GM12878 (cell line): ENCODE results near the gene GSE1. TPM values are rescaled to one million over a fixed set of nuclear protein-coding genes. Genes with fewer than 3 reads are reported as not detected.

ENCODE experiments used
- BCL11A ChIP-seq: IDR thresholded peaks from 2 replicates; pipeline ENCODE4 v1.6.1; 2011; ENCODE audit warnings: low read depth, low read length
- CHD1 ChIP-seq: IDR thresholded peaks from 2 replicates; pipeline ENCODE4 v1.6.1; 2012; ENCODE audit warnings: low read depth, low read length, improper control_type of control experiment
- CHD4 ChIP-seq: fragments of 200-600 bp; sonication (generic); IDR thresholded peaks from 2 replicates; pipeline ENCODE4 v1.6.1; 2016; ENCODE audit warnings: mild to moderate bottlenecking
- CTCF ChIP-seq, 3 experiments: IDR thresholded peaks in 2 of 3; conservative IDR thresholded peaks in 1 of 3; 2 replicates each; pipeline ENCODE4 v1.5.1; 2011; ENCODE audit warnings: low read depth in 3 of 3, low read length in 3 of 3, mild to moderate bottlenecking in 3 of 3, control low read depth in 2 of 3, moderate library complexity in 2 of 3, inconsistent platforms in 1 of 3, mixed read lengths in 1 of 3; ENCODE audit not compliant: control insufficient read depth in 2 of 3, insufficient read depth in 1 of 3; ENCODE audit errors: extremely low read depth in 1 of 3
- EED ChIP-seq: sonication (generic); IDR thresholded peaks from 2 replicates; pipeline ENCODE4 v1.6.1; 2016; ENCODE audit warnings: antibody characterized with exemption, low read depth
- ESRRA ChIP-seq: IDR thresholded peaks from 2 replicates; pipeline ENCODE4 v1.6.1; 2012; ENCODE audit warnings: mild to moderate bottlenecking, low read length, improper control_type of control experiment
- EZH2 ChIP-seq: IDR thresholded peaks from 2 replicates; pipeline ENCODE4 v1.6.1; 2012; ENCODE audit warnings: low read depth, mild to moderate bottlenecking, control low read depth, inconsistent platforms, low read length, borderline replicate concordance; ENCODE audit not compliant: control insufficient read depth
- KLF5 ChIP-seq: fragments of 450-650 bp; IDR thresholded peaks from 2 replicates; pipeline ENCODE4 v1.6.1; 2014; ENCODE audit warnings: mild to moderate bottlenecking; ENCODE audit not compliant: partially characterized antibody
- LARP7 ChIP-seq: fragments of 450-650 bp; IDR thresholded peaks from 2 replicates; pipeline ENCODE4 v1.6.1; 2017; ENCODE audit warnings: mild to moderate bottlenecking
- NKRF ChIP-seq: fragments of 450-650 bp; conservative IDR thresholded peaks from 2 replicates; pipeline ENCODE4 v1.6.1; 2017; ENCODE audit warnings: mild to moderate bottlenecking, moderate library complexity
- RAD21 ChIP-seq: IDR thresholded peaks from 2 replicates; pipeline ENCODE4 v1.6.1; 2011; ENCODE audit warnings: mild to moderate bottlenecking, low read depth, low read length, moderate library complexity; ENCODE audit not compliant: insufficient read depth
- RELB ChIP-seq: fragments of 450-650 bp; IDR thresholded peaks from 2 replicates; pipeline ENCODE4 v1.6.1; 2017; ENCODE audit warnings: low read depth, mild to moderate bottlenecking, moderate library complexity
- SIX5 ChIP-seq: IDR thresholded peaks from 2 replicates; pipeline ENCODE4 v1.6.1; 2011; ENCODE audit warnings: mild to moderate bottlenecking, low read depth, low read length, moderate library complexity; ENCODE audit not compliant: severe bottlenecking
- SKIL ChIP-seq: fragments of 450-650 bp; IDR thresholded peaks from 2 replicates; pipeline ENCODE4 v1.6.1; 2017; ENCODE audit warnings: mild to moderate bottlenecking, low read depth, inconsistent platforms; ENCODE audit not compliant: poor library complexity, severe bottlenecking
- SMAD5 ChIP-seq: IDR thresholded peaks from 2 replicates; pipeline ENCODE4 v1.6.1; 2016; ENCODE audit warnings: antibody characterized with exemption, low read depth
- SREBF1 ChIP-seq: IDR thresholded peaks from 2 replicates; pipeline ENCODE4 v1.6.1; 2012; ENCODE audit warnings: mild to moderate bottlenecking, low read length
- SRF ChIP-seq, 2 experiments: IDR thresholded peaks; 2 replicates each; pipeline ENCODE4 v1.6.1; 2011; ENCODE audit warnings: low read depth in 2 of 2, low read length in 2 of 2, mild to moderate bottlenecking in 1 of 2, moderate library complexity in 1 of 2
- ZBTB11 ChIP-seq: fragments of 450-650 bp; formaldehyde crosslinking; IDR thresholded peaks from 2 replicates; pipeline ENCODE4 v1.5.0; 2022; ENCODE audit warnings: mild to moderate bottlenecking, missing genetic modification characterization
- ZNF207 ChIP-seq: fragments of 450-650 bp; IDR thresholded peaks from 2 replicates; pipeline ENCODE4 v1.6.1; 2014; ENCODE audit warnings: antibody characterized with exemption, mild to moderate bottlenecking, borderline replicate concordance
- polyA plus RNA-seq, 11 experiments: library from polyadenylated mRNA; depleted of rRNA in 4 of 11; unstranded in 6 of 11; stranded (reverse) in 5 of 11; fragments of >200 nt; fragmentation: Nextera tagmentation in 4 of 11; fragmentation: Illumina TruSeq in 1 of 11; extraction: Ambion mirVana in 4 of 11; extraction: Trizol in 1 of 11; gene quantifications; 1 replicate in 1 of 11; 2 replicates in 10 of 11; pipeline versions ENCODE4 v1.2.1 to v1.2.3, GENCODE V29; 2011 to 2016; ENCODE audit warnings: inconsistent platforms in 2 of 11, missing spikeins in 2 of 11, low read depth in 1 of 11
- total RNA-seq, 4 experiments: library from RNA; depleted of rRNA in 3 of 4; stranded (reverse); fragments of >200 nt in 3 of 4; fragmentation: Illumina TruSeq in 1 of 4; extraction: Trizol in 1 of 4; gene quantifications; 2 replicates each; pipeline versions ENCODE4 v1.2.1 to v1.2.3, GENCODE V29; 2013 to 2021

GSE1 gene
- total and polyA plus RNA-seq, 10 of the 15 experiments (the other 5 are each of a cell fraction or from before 2014, with no cell fraction given): 4.6 to 58.7 (median 18.2) TPM

- TF ChIP-seq RAD21: no peak
- TF ChIP-seq CHD4: no peak
- TF ChIP-seq CHD1: no peak
- TF ChIP-seq RELB: peak; percentile 28; the same call in 1 of the 2 replicates
- TF ChIP-seq SREBF1: no peak
- TF ChIP-seq SIX5: no peak
- 0 out of 2 replicates have a peak, but pooled peaks have one; percentile 49 for TF ChIP-seq ZNF207
- TF ChIP-seq NKRF: no peak; the same call in none of the 2 replicates
- TF ChIP-seq ESRRA: no peak
- no peak for TF ChIP-seq CTCF (IDR thresholded peaks at IDR 0.05 in 2 of 3, conservative IDR thresholded peaks at IDR 0.05 in 1 of 3; ENCODE audit: control insufficient read depth in 2 of 3, extremely low read depth in 1 of 3, insufficient read depth in 1 of 3, low read depth in 3 of 3, low read length in 3 of 3)
- TF ChIP-seq EED: peak; percentile 78
- no peak for TF ChIP-seq SKIL
- no peak for TF ChIP-seq ZBTB11 (CRISPR knock-in tag)
- TF ChIP-seq SMAD5: no peak
- TF ChIP-seq SRF (IDR thresholded peaks at IDR 0.05; ENCODE audit: low read depth in 2 of 2, low read length in 2 of 2): no peak
- no peak for TF ChIP-seq LARP7
- no peak for TF ChIP-seq EZH2
- peak; percentile 49 for TF ChIP-seq BCL11A
- no peak for TF ChIP-seq KLF5
Measured at GRCh38 chr16:85569615-85570212, 43.4 kb upstream of the GSE1 start (continued).
